ENCODE results near the gene MCM8. TPM values are rescaled to one million over a fixed set of nuclear protein-coding genes. Genes with fewer than 3 reads are reported as not detected.

MCM8 gene
- 10 to 100 TPM in 1 of 2 donors, 1 to 10 TPM in 1; 8.4 to 13.0 TPM for total RNA-seq

DNA sequence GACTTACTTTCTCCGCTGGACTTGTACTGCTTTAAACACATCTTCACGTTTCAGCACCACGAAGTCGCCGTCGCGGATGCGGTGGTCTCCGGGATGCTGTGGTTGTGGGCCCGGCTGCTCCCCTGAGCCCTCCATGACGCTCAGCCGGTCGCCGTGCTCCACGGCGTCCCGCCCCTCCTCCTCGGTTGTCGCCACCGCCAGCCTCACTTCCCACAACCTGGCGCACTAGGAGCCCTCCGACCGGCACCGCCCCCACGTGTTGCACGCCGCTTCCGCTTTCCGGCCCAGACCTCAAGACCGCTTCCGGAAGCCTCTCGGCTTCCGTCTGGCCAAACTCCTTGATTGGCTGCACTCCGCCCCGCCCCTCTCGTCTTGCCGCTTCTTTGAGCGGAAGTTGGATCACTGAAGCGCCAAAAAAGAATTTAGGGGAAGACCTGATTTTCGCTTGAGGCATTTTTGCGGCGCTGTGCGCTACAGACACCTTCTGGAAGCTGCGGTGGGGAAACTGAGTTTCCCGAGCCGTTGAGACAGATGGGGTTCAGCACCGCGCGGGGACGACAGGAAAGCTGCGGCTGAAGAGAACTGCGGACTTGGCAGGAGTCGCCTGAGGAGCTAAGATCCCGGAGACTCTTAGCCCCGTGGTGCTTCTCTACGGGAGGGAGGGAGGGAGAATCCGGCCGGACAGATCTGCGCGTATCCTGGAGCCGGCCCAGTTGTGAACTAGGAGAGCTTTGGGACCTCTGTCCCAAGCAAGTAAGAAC is at the start of gene MCM8, which contains the start of gene TRMT6:
MCM8 (plus strand) TSS at position 382 of the 761 bp plus-strand sequence. CDS start 1,364 bp downstream, outside the sequence.
TRMT6 (minus strand) TSS at position 263 of the 761 bp plus-strand sequence; CDS start at position 135, 128 bp downstream.
- no peaks in the 10 kb centered on the region for H3K36me3 ChIP-seq
- H3K9me3 ChIP-seq: no peaks in the 10 kb centered on the region
- WGBS: under 1% methylated on average over 57 of the region's 61 CpGs
- H3K27me3 ChIP-seq (replicated peaks; ENCODE audit: insufficient read depth): no peaks in the 10 kb centered on the region
- peaks cover 7% of the 10 kb centered on the region for H3K4me1 ChIP-seq (replicated peaks)
- H3K4me3 ChIP-seq: peak within 1 kb of the TSS; percentile 56 to 72
- intact Hi-C loops (cut with DNase I): no loop called here
- H3K27ac ChIP-seq: peak within 1 kb of the TSS; percentile 70 to 73
- TF ChIP-seq POLR2A (IDR thresholded peaks at IDR 0.05) (no peak), POLR2AphosphoS5 (IDR thresholded peaks at IDR 0.05) (peak; percentile 98)
- TF ChIP-seq, protein P1, sequence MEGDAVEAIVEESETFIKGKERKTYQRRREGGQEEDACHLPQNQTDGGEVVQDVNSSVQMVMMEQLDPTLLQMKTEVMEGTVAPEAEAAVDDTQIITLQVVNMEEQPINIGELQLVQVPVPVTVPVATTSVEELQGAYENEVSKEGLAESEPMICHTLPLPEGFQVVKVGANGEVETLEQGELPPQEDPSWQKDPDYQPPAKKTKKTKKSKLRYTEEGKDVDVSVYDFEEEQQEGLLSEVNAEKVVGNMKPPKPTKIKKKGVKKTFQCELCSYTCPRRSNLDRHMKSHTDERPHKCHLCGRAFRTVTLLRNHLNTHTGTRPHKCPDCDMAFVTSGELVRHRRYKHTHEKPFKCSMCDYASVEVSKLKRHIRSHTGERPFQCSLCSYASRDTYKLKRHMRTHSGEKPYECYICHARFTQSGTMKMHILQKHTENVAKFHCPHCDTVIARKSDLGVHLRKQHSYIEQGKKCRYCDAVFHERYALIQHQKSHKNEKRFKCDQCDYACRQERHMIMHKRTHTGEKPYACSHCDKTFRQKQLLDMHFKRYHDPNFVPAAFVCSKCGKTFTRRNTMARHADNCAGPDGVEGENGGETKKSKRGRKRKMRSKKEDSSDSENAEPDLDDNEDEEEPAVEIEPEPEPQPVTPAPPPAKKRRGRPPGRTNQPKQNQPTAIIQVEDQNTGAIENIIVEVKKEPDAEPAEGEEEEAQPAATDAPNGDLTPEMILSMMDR (IDR thresholded peaks at IDR 0.05): peak in 1 of 4 experiments; percentile 20
- DNase-seq (ENCODE audit: low spot score): peak; percentile 96

DNA sequence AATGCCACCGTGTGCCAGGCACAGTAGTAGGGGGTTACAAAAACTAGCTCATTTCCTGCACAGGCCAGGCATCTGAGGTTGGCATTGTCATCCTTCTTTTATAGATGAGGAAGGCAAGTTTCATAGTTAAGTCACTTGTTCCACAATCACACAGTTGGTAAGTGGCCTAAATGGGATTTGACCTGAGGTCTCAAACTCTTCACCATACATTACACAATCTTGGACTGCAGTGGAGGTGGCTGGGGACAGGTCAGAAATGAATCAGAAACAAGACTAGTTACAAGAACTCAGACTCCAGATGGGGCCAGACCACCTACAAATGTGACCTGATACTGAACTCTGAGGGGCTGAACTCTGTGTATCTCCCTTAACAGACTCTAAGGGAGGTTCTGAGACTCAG is 49.5 kb upstream of the MCM8 start:
- Histone ChIP-seq H3K27ac (no peak overlapping the region), H3K36me3 (no peaks in the 10 kb centered on the region), H3K27me3 (replicated peaks; ENCODE audit: insufficient read depth) (no peaks in the 10 kb centered on the region), H3K4me1 (replicated peaks) (no peaks in the 10 kb centered on the region), H3K9me3 (no peaks in the 10 kb centered on the region), H3K4me3 (no peak overlapping the region)
- DNase-seq (ENCODE audit: low spot score): no peak
- 87% methylated on average over 1 of the region's 1 CpG for WGBS
- TF ChIP-seq POLR2AphosphoS5 (IDR thresholded peaks at IDR 0.05): no peak
- intact Hi-C loops (cut with DNase I): no loop called here

DNA sequence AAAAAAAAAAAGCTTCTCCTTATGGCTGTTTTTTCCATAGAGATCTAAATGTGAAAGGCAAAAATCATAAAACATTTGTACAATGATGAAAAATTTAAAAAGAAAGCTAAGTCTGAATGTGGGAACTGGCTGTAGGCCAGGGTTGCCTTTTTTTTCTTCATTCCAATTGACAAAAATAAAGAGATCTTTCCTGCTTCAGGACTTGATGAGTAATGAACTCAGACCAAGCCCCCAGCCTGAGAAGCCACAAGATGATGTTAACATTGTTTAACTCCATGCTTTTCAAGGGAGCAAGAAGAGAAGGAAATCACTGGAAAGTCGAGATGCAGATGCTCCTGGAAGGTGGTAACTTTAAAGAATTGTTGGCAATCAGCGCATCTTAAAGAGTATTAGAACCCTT is 41.5 kb upstream of the MCM8 start:
- Histone ChIP-seq H3K4me3 (no peak overlapping the region), H3K36me3 (no peaks in the 10 kb centered on the region), H3K27me3 (replicated peaks; ENCODE audit: insufficient read depth) (no peaks in the 10 kb centered on the region), H3K9me3 (no peaks in the 10 kb centered on the region), H3K4me1 (replicated peaks) (no peaks in the 10 kb centered on the region), H3K27ac (no peak overlapping the region)
- 75% methylated on average over 2 of the region's 2 CpGs for WGBS
- DNase-seq (ENCODE audit: low spot score): no peak
- no peak for TF ChIP-seq POLR2A (IDR thresholded peaks at IDR 0.05)
- no peak for TF ChIP-seq POLR2AphosphoS5 (IDR thresholded peaks at IDR 0.05)
- intact Hi-C loops (cut with DNase I): no loop called here

DNA sequence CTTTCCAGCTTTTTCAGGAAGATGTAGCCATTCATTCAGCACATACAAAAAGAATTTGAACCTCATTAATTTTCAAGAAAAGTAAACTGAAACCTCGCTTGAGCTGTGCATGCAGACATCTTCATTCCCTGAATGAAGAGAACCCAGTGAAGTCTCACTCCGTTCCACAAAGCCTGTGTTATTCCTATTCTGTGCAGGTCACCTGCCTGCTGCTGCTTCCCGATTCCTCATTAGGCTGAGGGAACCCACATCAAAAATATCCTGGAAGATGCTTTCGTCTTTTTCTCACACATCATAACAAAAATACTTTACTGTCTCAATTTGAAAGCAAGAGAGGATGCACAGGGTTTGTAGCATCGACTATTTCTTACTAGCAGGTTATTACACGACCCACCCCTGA is 40.3 kb upstream of the MCM8 start:
- TF ChIP-seq, protein P1 (IDR thresholded peaks at IDR 0.05): no peak
- TF ChIP-seq POLR2AphosphoS5 (IDR thresholded peaks at IDR 0.05): no peak
- TF ChIP-seq POLR2A (IDR thresholded peaks at IDR 0.05): no peak

DNA sequence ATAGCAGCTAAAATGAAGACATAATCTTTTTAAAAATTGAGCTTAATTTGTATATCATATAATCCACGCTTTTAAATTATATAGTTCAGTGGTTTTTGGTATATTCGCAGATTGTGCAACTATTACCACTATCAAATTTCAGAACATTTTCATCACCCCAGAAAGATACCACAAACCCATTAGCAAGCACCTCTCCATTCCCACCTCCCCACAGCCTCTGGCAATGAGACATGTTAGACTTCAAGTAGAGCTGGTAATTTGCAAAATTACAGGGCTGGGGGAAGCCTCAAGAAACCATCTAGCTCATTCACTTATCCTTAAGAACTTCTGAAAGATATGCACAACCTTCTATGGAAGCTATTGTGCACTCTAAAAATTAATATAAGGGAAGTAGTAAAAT is 37.3 kb upstream of the MCM8 start:
- intact Hi-C loops (cut with DNase I): no loop called here
- H3K4me1 ChIP-seq (replicated peaks): no peaks in the 10 kb centered on the region
- H3K9me3 ChIP-seq: no peaks in the 10 kb centered on the region
- no peak overlapping the region for H3K27ac ChIP-seq
- TF ChIP-seq, protein P1 (IDR thresholded peaks at IDR 0.05): no peak
- TF ChIP-seq POLR2A (IDR thresholded peaks at IDR 0.05) (no peak), POLR2AphosphoS5 (IDR thresholded peaks at IDR 0.05) (no peak)
- no peak for DNase-seq (ENCODE audit: low spot score)
- WGBS: 90% methylated on average over 2 of the region's 2 CpGs
- no peaks in the 10 kb centered on the region for H3K36me3 ChIP-seq
- no peaks in the 10 kb centered on the region for H3K27me3 ChIP-seq (replicated peaks; ENCODE audit: insufficient read depth)
- H3K4me3 ChIP-seq: no peak overlapping the region

More for the DNA sequence above, 40.3 kb upstream of the MCM8 start:
- intact Hi-C loops (cut with DNase I): no loop called here
- no peak overlapping the region for H3K4me3 ChIP-seq
- no peaks in the 10 kb centered on the region for H3K27me3 ChIP-seq (replicated peaks; ENCODE audit: insufficient read depth)
- WGBS: 61% methylated on average over 6 of the region's 6 CpGs
- H3K27ac ChIP-seq: no peak overlapping the region
- DNase-seq (ENCODE audit: low spot score): no peak
- H3K4me1 ChIP-seq (replicated peaks): no peaks in the 10 kb centered on the region
- H3K36me3 ChIP-seq: no peaks in the 10 kb centered on the region
- H3K9me3 ChIP-seq: no peaks in the 10 kb centered on the region

DNA sequence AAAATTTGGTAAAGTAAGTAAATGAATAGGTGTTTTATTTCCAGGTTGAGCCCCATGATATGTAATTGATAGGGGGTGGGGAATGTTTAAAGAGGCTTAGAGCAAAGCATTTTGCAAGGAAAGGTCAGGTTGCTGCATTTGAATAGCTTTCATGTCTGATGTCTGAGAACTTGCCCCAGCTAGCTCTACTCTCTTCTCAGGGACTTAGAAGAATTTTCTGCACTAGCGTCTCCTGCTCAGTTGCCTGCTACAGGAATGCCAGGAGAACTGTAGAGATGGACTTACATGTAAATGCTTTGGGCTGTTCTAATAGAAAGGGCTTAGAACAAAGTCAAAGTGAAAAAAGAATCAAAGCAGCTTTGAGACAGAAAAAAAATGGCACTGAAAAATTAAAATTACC is 35.6 kb upstream of the MCM8 start:
- TF ChIP-seq, protein P1 (IDR thresholded peaks at IDR 0.05): no peak
- no peak for TF ChIP-seq POLR2A (IDR thresholded peaks at IDR 0.05)
- no peak for TF ChIP-seq POLR2AphosphoS5 (IDR thresholded peaks at IDR 0.05)
- no peak overlapping the region for H3K27ac ChIP-seq
- H3K36me3 ChIP-seq: no peaks in the 10 kb centered on the region
- intact Hi-C loops (cut with DNase I): no loop called here
- H3K4me1 ChIP-seq (replicated peaks): no peaks in the 10 kb centered on the region
- WGBS: 35% methylated on average over 1 of the region's 1 CpG
- no peaks in the 10 kb centered on the region for H3K9me3 ChIP-seq
- H3K4me3 ChIP-seq: no peak overlapping the region
- no peaks in the 10 kb centered on the region for H3K27me3 ChIP-seq (replicated peaks; ENCODE audit: insufficient read depth)
- no peak for DNase-seq (ENCODE audit: low spot score)
